Hepatocyte (in vitro differentiated cells): Measurements from ENCODE around the gene PRKCSH. TPM values are rescaled to one million over a fixed set of nuclear protein-coding genes. Genes with fewer than 3 reads are reported as not detected.

Source experiments
- DNase-seq: peaks from one replicate; pipeline ENCODE4 v3.0.0-alpha.2; 2016; ENCODE audit warnings: low spot score
- H2AFZ ChIP-seq: fragments of 200-600 bp; sonication (generic); 2 replicates; pipeline ENCODE4 v1.6.0; 2016; ENCODE audit warnings: antibody characterized with exemption, mild to moderate bottlenecking
- H3K27ac ChIP-seq: fragments of 200-600 bp; sonication (generic); 2 replicates; pipeline ENCODE4 v1.5.1; 2016; ENCODE audit warnings: mild to moderate bottlenecking
- H3K27me3 ChIP-seq: fragments of 200-600 bp; sonication (generic); 2 replicates; pipeline ENCODE4 v1.6.1; 2016
- H3K36me3 ChIP-seq: fragments of 200-600 bp; sonication (generic); replicated peaks from 2 replicates; pipeline ENCODE4 v1.5.1; 2016; ENCODE audit warnings: low read depth; ENCODE audit not compliant: insufficient read depth
- H3K4me1 ChIP-seq: fragments of 200-600 bp; sonication (generic); 2 replicates; pipeline ENCODE4 v1.5.1; 2016; ENCODE audit warnings: mild to moderate bottlenecking, moderate library complexity; ENCODE audit not compliant: insufficient read depth
- H3K4me2 ChIP-seq: fragments of 200-600 bp; sonication (generic); 2 replicates; pipeline ENCODE4 v1.6.0; 2016
- H3K4me3 ChIP-seq: fragments of 200-600 bp; sonication (generic); 2 replicates; pipeline ENCODE4 v1.5.1; 2016; ENCODE audit warnings: mild to moderate bottlenecking
- H3K79me2 ChIP-seq: fragments of 200-600 bp; sonication (generic); 2 replicates; pipeline ENCODE4 v1.6.0; 2017; ENCODE audit warnings: mild to moderate bottlenecking
- H3K9me2 ChIP-seq: fragments of 200-600 bp; sonication (generic); replicated peaks from 2 replicates; pipeline ENCODE4 v1.6.0; 2017; ENCODE audit warnings: mild to moderate bottlenecking; ENCODE audit not compliant: insufficient read depth
- H3K9me3 ChIP-seq: fragments of 200-600 bp; sonication (generic); 2 replicates; pipeline ENCODE4 v1.5.1; 2016; ENCODE audit warnings: low read depth, mild to moderate bottlenecking
- H4K20me1 ChIP-seq: fragments of 200-600 bp; sonication (generic); 2 replicates; pipeline ENCODE4 v1.6.0; 2016; ENCODE audit warnings: mild to moderate bottlenecking; ENCODE audit not compliant: insufficient read depth, poor library complexity, severe bottlenecking
- EZH2 ChIP-seq: fragments of 200-600 bp; sonication (generic); IDR thresholded peaks from 2 replicates; pipeline ENCODE4 v1.6.1; 2016; ENCODE audit warnings: antibody characterized with exemption, mild to moderate bottlenecking, borderline replicate concordance
- EZH2phosphoT487 ChIP-seq: fragments of 200-600 bp; sonication (generic); IDR thresholded peaks from one replicate; pipeline ENCODE4 v1.6.1; 2018; ENCODE audit warnings: antibody characterized with exemption, mild to moderate bottlenecking, low read depth, moderate library complexity; ENCODE audit not compliant: unreplicated experiment, severe bottlenecking
- WGBS: methylation state at CpG from one replicate; pipeline ENCODE4 v1.1.6; 2016; ENCODE audit warnings: low lambda C conversion rate; ENCODE audit errors: missing lambda C conversion rate; 5-methylcytosine and 5-hydroxymethylcytosine counted together
- polyA plus RNA-seq: library from polyadenylated mRNA; unstranded; fragments of >200 nt; fragmentation: Nextera tagmentation; extraction: Ambion mirVana; gene quantifications from 2 replicates; pipeline ENCODE4 v1.2.1, GENCODE V29; 2016
- total RNA-seq: library from RNA; depleted of rRNA; stranded (reverse); fragments of >200 nt; gene quantifications from 2 replicates; pipeline ENCODE4 v1.2.3, GENCODE V29; 2014
- TF ChIP-seq, protein P1 (sequence below): fragments of 200-600 bp; sonication (generic); IDR thresholded peaks from 2 replicates; pipeline ENCODE4 v1.5.1; 2016; ENCODE audit warnings: antibody characterized with exemption, mild to moderate bottlenecking; ENCODE audit not compliant: poor library complexity

PRKCSH gene
- total and polyA plus RNA-seq, 2 experiments from 2014 or later: 85.1 to 251 TPM

DNA sequence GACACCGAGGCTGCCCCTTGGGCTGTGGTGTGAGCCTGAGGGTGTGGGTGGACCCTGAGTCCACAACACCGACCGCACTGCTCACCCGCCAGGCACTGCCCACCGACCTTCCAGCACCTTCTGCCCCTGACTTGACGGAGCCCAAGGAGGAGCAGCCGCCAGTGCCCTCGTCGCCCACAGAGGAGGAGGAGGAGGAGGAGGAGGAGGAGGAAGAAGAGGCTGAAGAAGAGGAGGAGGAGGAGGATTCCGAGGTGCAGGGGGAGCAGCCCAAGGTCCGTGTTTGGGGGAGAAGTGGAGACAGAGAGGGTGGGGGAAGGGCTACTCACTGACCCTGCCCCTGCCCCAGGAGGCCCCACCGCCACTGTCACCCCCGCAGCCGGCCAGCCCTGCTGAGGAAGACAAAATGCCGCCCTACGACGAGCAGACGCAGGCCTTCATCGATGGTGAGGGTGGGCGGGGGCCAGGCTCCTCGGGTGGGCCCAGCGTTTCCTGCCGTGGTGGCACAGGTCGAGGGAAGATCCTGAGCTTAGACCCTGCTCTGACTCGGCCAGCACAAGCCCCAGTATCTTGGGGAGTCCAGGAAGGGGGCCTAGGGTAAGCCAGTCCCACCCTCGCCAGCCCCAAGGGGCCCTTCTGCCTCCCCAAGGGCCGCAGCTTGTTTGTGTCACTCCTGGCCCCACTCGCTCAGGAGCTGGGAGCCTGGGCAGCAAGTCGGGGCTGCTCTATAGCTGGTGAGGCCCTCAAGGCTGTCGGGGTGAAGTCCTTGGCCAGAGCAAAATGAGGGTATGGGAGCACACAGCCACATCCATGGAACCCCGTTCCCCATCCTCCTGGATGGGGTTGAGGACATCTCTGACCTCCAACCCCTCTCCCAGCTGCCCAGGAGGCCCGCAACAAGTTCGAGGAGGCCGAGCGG lies 12.2 kb downstream of the PRKCSH start:
- Histone ChIP-seq H4K20me1 (no peaks in the 10 kb centered on the region), H3K36me3 (no peaks in the 10 kb centered on the region), H3K9me3 (no peaks in the 10 kb centered on the region), H3K79me2 (no peaks in the 10 kb centered on the region), H3K27ac (no peak overlapping the region), H3K9me2 (no peaks in the 10 kb centered on the region), H3K4me1 (peaks cover 2% of the 10 kb centered on the region), H2AFZ (no peak overlapping the region), H3K4me2 (no peak overlapping the region), H3K4me3 (no peak overlapping the region), H3K27me3 (no peaks in the 10 kb centered on the region)
- TF ChIP-seq EZH2 (no peak), EZH2phosphoT487 (no peak)
- TF ChIP-seq, protein P1, sequence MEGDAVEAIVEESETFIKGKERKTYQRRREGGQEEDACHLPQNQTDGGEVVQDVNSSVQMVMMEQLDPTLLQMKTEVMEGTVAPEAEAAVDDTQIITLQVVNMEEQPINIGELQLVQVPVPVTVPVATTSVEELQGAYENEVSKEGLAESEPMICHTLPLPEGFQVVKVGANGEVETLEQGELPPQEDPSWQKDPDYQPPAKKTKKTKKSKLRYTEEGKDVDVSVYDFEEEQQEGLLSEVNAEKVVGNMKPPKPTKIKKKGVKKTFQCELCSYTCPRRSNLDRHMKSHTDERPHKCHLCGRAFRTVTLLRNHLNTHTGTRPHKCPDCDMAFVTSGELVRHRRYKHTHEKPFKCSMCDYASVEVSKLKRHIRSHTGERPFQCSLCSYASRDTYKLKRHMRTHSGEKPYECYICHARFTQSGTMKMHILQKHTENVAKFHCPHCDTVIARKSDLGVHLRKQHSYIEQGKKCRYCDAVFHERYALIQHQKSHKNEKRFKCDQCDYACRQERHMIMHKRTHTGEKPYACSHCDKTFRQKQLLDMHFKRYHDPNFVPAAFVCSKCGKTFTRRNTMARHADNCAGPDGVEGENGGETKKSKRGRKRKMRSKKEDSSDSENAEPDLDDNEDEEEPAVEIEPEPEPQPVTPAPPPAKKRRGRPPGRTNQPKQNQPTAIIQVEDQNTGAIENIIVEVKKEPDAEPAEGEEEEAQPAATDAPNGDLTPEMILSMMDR: no peak
- DNase-seq: no peak
- 99% methylated on average over 19 of the region's 35 CpGs for WGBS

DNA sequence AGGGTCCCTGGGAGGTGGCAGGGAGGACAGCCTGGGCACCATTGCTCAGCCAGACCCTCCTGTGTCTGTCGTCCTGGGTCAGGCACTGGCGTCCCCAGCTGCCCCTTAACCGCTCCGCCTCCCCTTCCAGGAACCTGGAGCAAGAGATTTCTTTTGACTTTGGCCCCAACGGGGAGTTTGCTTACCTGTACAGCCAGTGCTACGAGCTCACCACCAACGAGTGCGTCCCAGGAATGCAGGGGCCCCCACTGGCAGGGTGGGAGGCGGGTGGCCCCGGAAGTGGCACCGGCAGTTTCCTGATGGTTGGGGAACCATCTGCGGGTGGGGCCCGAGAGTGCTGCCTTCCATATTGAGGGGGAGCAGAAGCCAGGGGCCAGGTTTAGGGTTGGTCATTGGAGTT lies 13.0 kb downstream of the PRKCSH start:
- no peaks in the 10 kb centered on the region for H3K27me3 ChIP-seq
- H3K9me3 ChIP-seq: no peaks in the 10 kb centered on the region
- H3K9me2 ChIP-seq: no peaks in the 10 kb centered on the region
- no peaks in the 10 kb centered on the region for H3K36me3 ChIP-seq
- no peak overlapping the region for H3K27ac ChIP-seq
- H3K4me3 ChIP-seq: no peak overlapping the region
- no peaks in the 10 kb centered on the region for H4K20me1 ChIP-seq
- no peak overlapping the region for H2AFZ ChIP-seq
- no peak overlapping the region for H3K4me2 ChIP-seq
- TF ChIP-seq EZH2 (no peak), EZH2phosphoT487 (no peak)
- TF ChIP-seq, protein P1: no peak
- no peaks in the 10 kb centered on the region for H3K79me2 ChIP-seq
- DNase-seq: no peak
- WGBS: 94% methylated on average over 13 of the region's 13 CpGs
- H3K4me1 ChIP-seq: peaks cover 2% of the 10 kb centered on the region

DNA sequence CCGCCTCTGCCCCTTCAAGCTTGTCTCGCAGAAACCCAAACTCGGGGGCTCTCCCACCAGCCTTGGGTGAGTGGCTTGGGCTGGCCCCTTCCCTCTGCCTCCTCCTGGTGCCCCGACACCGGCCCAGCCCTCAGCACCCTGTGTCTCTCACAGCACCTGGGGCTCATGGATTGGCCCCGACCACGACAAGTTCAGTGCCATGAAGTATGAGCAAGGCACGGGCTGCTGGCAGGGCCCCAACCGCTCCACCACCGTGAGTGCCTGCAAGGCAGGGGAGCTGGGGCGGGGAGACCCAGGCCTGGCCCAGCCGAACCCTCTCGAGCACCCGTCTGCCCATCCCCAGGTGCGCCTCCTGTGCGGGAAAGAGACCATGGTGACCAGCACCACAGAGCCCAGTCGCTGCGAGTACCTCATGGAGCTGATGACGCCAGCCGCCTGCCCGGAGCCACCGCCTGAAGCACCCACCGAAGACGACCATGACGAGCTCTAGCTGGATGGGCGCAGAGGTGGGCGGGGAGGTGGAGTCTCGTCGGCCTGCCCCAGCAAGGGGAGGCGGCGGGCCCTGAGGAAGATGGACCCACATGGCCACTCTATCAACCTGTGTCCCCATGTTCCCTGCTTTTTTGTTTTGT lies 13.6 kb downstream of the PRKCSH start:
- Histone ChIP-seq H3K4me2 (no peak overlapping the region), H3K4me1 (peaks cover 2% of the 10 kb centered on the region), H3K4me3 (no peak overlapping the region), H3K9me3 (no peaks in the 10 kb centered on the region), H3K9me2 (no peaks in the 10 kb centered on the region), H3K27ac (no peak overlapping the region), H4K20me1 (no peaks in the 10 kb centered on the region), H3K79me2 (no peaks in the 10 kb centered on the region), H3K27me3 (no peaks in the 10 kb centered on the region), H3K36me3 (no peaks in the 10 kb centered on the region), H2AFZ (no peak overlapping the region)
- TF ChIP-seq, protein P1: no peak
- TF ChIP-seq EZH2phosphoT487 (no peak), EZH2 (no peak)
- 97% methylated on average over 28 of the region's 31 CpGs for WGBS
- DNase-seq: no peak
